Measurements from ENCODE around the gene CYYR1.

The CYYR1 gene

DNA sequence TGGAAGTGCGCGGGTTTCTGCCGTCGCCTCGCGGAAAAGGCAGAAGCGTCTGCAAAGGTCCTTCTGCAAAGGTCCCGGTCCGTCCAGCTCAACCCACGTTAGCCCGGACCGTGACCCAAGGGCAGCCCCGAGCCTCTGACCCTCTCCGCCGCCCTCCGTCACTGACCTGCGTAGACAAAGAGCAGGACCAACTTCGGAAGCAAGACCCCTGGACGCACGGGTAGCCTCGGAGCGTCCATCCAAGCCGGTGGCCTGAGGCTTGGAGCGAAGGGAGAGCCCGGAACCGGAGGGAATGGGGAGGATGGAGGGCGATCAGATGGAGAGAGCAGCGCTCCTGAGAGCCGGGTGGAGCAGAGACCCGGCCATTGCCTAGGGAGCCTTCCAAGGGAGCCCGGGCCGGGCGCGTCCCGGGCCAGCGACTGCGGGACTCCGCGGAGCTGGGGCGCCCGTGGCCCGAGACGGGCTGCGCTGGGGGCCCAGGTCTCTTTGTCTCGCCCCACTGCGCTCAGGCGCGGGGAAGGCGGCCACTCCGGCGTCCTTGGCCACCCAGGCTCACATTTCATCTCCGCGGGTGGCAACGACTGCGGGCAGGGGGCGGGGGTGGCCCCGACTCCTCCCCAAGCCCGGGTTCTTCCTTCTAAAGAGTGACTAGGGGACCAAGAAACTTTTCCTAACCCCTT, at the start of gene CYYR1:
Gene CYYR1, minus strand, starts transcription at position 585 of the 680 bp plus-strand sequence. Its CDS starts 346 bp downstream, at position 239.
- TF ChIP-seq, protein P1, sequence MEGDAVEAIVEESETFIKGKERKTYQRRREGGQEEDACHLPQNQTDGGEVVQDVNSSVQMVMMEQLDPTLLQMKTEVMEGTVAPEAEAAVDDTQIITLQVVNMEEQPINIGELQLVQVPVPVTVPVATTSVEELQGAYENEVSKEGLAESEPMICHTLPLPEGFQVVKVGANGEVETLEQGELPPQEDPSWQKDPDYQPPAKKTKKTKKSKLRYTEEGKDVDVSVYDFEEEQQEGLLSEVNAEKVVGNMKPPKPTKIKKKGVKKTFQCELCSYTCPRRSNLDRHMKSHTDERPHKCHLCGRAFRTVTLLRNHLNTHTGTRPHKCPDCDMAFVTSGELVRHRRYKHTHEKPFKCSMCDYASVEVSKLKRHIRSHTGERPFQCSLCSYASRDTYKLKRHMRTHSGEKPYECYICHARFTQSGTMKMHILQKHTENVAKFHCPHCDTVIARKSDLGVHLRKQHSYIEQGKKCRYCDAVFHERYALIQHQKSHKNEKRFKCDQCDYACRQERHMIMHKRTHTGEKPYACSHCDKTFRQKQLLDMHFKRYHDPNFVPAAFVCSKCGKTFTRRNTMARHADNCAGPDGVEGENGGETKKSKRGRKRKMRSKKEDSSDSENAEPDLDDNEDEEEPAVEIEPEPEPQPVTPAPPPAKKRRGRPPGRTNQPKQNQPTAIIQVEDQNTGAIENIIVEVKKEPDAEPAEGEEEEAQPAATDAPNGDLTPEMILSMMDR (conservative IDR thresholded peaks at IDR 0.05; ENCODE audit: low read depth, low read length), result no peak
- DNase-seq (ENCODE audit: low read depth), result peak; percentile 12
- peak within 1 kb of the TSS; percentile 48 for H3K4me3 ChIP-seq (ENCODE audit: low read depth, low read length)

DNA sequence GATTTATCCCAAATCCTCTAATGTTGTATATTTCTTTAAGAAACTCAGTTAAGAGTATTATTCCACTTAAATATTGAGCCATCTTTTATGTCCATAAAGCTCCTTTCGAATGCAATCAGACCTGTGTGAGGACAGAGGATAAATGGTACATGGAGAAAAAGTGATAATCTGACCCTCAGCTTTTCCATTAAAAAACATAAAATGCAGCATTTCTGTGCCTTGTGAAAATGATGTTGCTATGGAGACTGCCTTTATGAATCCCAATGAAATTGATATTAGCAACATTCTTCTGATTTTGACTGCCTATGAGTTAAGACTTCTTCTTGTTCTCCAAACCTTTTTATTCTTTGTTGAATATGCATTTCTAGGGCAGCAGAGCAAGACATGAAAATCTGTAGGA, 44.1 kb upstream of the CYYR1 start:
- TF ChIP-seq, protein P1 (conservative IDR thresholded peaks at IDR 0.05; ENCODE audit: low read depth, low read length), result no peak
- no peak overlapping the region for H3K4me3 ChIP-seq (ENCODE audit: low read depth, low read length)
- DNase-seq (ENCODE audit: low read depth), result no peak

- TF ChIP-seq, protein P1 (conservative IDR thresholded peaks at IDR 0.05; ENCODE audit: low read depth, low read length), result no peak
- DNase-seq (ENCODE audit: low read depth), result peak; percentile 4
These were observed 41.2 kb upstream of the CYYR1 start for GRCh38 chr21:26614251-26614650.

GRCh38 chr21:26599261-26599660, 26.2 kb upstream of the CYYR1 start:
- TF ChIP-seq, protein P1 (conservative IDR thresholded peaks at IDR 0.05; ENCODE audit: low read depth, low read length), result no peak
- no peak overlapping the region for H3K4me3 ChIP-seq (ENCODE audit: low read depth, low read length)
- no peak for DNase-seq (ENCODE audit: low read depth)

More at GRCh38 chr21:26614251-26614650, 41.2 kb upstream of the CYYR1 start:
- H3K4me3 ChIP-seq (ENCODE audit: low read depth, low read length), result no peak overlapping the region

GRCh38 chr21:26597981-26598380, 24.9 kb upstream of the CYYR1 start:
- TF ChIP-seq, protein P1 (conservative IDR thresholded peaks at IDR 0.05; ENCODE audit: low read depth, low read length), result no peak
- no peak for DNase-seq (ENCODE audit: low read depth)
- no peak overlapping the region for H3K4me3 ChIP-seq (ENCODE audit: low read depth, low read length)

GRCh38 chr21:26597031-26597430, 23.9 kb upstream of the CYYR1 start:
- TF ChIP-seq, protein P1 (conservative IDR thresholded peaks at IDR 0.05; ENCODE audit: low read depth, low read length), result no peak

GRCh38 chr21:26595971-26596370, 22.9 kb upstream of the CYYR1 start:
- no peak for DNase-seq (ENCODE audit: low read depth)
- no peak overlapping the region for H3K4me3 ChIP-seq (ENCODE audit: low read depth, low read length)
- TF ChIP-seq, protein P1 (conservative IDR thresholded peaks at IDR 0.05; ENCODE audit: low read depth, low read length), result no peak

More at GRCh38 chr21:26597031-26597430, 23.9 kb upstream of the CYYR1 start:
- DNase-seq (ENCODE audit: low read depth), result no peak
- no peak overlapping the region for H3K4me3 ChIP-seq (ENCODE audit: low read depth, low read length)

All from choroid plexus epithelial cell (primary cell).